GM20000 (cell line): ENCODE results near the gene FKBP15.

Experiments used
- DNase-seq: peaks from one replicate; pipeline ENCODE4 v3.0.0; 2012; ENCODE audit warnings: low spot score
- TF ChIP-seq, protein P1 (sequence below): IDR thresholded peaks from 2 replicates; pipeline ENCODE4 v1.5.1; 2012; ENCODE audit warnings: mild to moderate bottlenecking, control low read depth; ENCODE audit errors: extremely low read depth, missing control alignments

The FKBP15 gene

DNA sequence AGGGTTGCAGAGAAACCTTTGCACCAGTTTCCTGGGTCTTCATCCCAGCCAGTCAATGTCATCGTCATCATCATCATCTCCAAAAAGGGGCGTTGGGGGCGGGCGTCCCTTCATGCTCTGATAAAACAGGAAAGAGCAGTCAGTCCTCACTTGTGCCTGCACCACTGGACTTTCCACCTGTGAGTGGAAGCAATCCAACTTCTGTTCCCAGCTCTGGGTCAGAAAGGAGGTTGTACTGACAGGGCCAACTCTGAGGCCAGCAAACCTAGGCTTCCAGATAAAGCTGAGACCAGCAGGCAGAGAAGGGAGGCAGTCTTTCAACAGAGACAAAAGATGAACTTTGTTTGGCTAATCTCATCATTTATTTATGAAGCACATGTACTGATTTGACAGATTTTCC is 55.0 kb downstream of the FKBP15 start:
- DNase-seq = no peak
- TF ChIP-seq, protein P1, sequence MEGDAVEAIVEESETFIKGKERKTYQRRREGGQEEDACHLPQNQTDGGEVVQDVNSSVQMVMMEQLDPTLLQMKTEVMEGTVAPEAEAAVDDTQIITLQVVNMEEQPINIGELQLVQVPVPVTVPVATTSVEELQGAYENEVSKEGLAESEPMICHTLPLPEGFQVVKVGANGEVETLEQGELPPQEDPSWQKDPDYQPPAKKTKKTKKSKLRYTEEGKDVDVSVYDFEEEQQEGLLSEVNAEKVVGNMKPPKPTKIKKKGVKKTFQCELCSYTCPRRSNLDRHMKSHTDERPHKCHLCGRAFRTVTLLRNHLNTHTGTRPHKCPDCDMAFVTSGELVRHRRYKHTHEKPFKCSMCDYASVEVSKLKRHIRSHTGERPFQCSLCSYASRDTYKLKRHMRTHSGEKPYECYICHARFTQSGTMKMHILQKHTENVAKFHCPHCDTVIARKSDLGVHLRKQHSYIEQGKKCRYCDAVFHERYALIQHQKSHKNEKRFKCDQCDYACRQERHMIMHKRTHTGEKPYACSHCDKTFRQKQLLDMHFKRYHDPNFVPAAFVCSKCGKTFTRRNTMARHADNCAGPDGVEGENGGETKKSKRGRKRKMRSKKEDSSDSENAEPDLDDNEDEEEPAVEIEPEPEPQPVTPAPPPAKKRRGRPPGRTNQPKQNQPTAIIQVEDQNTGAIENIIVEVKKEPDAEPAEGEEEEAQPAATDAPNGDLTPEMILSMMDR = no peak

- DNase-seq = no peak
- TF ChIP-seq, protein P1 = no peak
Measured at GRCh38 chr9:113164536-113165300, 56.4 kb downstream of the FKBP15 start.

GRCh38 chr9:113163001-113163400 is 58.1 kb downstream of the FKBP15 start:
- no peak for DNase-seq

DNA sequence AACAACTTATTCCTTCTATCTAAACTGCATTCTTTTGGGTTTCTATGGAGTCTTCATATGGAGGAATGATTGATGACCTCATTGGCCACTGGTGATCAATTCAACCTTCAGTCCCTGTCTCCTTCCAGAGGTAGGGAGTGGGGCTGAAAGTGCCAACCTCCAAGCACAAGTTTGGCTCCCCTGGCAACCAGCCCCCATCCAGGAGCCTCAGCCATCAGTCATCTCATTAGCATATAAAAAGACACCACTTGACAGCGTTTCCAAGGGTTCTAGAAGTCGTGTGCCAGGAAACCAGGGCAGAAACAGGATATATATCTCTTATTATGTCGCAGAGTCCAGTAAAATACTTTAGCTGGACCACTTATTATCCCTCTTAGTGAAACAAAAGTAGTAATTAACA is 60.5 kb downstream of the FKBP15 start:
- DNase-seq = no peak
- TF ChIP-seq, protein P1 = no peak

More at GRCh38 chr9:113163001-113163400, 58.1 kb downstream of the FKBP15 start:
- TF ChIP-seq, protein P1 = no peak

- no peak for DNase-seq
- TF ChIP-seq, protein P1 = no peak
Measured at GRCh38 chr9:113158446-113158845, 62.6 kb downstream of the FKBP15 start.

- no peak for DNase-seq
- TF ChIP-seq, protein P1 = no peak
Measured at GRCh38 chr9:113156880-113157279, 64.2 kb downstream of the FKBP15 start.

GRCh38 chr9:113155911-113156588 is 65.0 kb downstream of the FKBP15 start:
- DNase-seq = no peak
- TF ChIP-seq, protein P1 = no peak
